ENCODE results near the gene CEP112.

GRCh38 chr17:66240630-66241029, 48.7 kb upstream of the CEP112 start:
- TF ChIP-seq CTCF (optimal IDR thresholded peaks at IDR 0.05 in 1 of 3, IDR thresholded peaks at IDR 0.05 in 1 of 3, conservative IDR thresholded peaks at IDR 0.05 in 1 of 3; ENCODE audit: extremely low read depth in 1 of 3, insufficient read depth in 2 of 3, low read length in 3 of 3) (no peak), EZH2 (IDR thresholded peaks at IDR 0.05; ENCODE audit: low read length) (no peak)

Measured in keratinocyte (primary cell).